Activated naive CD8-positive, alpha-beta T cell treated with anti-CD3 and anti-CD28 coated beads, Interleukin-2, amount 50 U/mL, for 24 hours (primary cell): ENCODE data around the gene AQP5.

Experiments used
- ATAC-seq: fragments of 150-1000 bp; cut with Tn5 transposase; one replicate; pipeline ENCODE4 v1.10.0; 2021
- DNase-seq: peaks from one replicate; pipeline ENCODE4 v3.0.0; 2021
- H3K27ac Mint-ChIP-seq: one replicate; pipeline ENCODE4 v1.8.0; 2021; ENCODE audit warnings: mild to moderate bottlenecking, mixed read lengths
- H3K27me3 Mint-ChIP-seq: one replicate; pipeline ENCODE4 v1.8.0; 2021; ENCODE audit warnings: mixed read lengths
- H3K36me3 Mint-ChIP-seq: one replicate; pipeline ENCODE4 v1.8.0; 2021; ENCODE audit warnings: low read depth, mixed read lengths
- H3K4me1 Mint-ChIP-seq: one replicate; pipeline ENCODE4 v1.8.0; 2021; ENCODE audit warnings: mixed read lengths
- H3K4me3 Mint-ChIP-seq: one replicate; pipeline ENCODE4 v1.8.0; 2021; ENCODE audit warnings: mild to moderate bottlenecking, moderate library complexity, mixed read lengths
- H3K9me3 Mint-ChIP-seq: one replicate; pipeline ENCODE4 v1.8.0; 2021; ENCODE audit warnings: mixed read lengths

Gene AQP5

DNA sequence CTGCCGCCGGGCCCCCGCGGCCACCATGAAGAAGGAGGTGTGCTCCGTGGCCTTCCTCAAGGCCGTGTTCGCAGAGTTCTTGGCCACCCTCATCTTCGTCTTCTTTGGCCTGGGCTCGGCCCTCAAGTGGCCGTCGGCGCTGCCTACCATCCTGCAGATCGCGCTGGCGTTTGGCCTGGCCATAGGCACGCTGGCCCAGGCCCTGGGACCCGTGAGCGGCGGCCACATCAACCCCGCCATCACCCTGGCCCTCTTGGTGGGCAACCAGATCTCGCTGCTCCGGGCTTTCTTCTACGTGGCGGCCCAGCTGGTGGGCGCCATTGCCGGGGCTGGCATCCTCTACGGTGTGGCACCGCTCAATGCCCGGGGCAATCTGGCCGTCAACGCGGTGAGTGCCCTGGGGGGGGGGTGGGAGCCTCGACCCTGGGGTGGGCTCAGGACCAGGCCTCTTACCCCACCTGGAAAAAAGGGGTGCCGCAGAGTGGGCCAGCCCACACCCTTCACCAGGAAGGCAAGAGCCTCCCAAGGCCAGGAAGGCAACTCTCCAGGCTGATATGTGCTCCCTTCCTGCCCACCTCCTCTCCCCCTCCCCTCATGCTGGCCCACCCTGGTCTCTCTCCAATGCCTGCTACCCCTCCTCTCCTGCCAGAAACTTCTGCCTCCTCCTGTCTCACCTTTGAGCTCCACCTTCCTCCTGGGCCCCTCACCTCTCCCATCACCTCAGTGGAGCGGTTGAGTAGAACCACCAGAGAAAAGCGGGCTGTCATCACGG is 507 bp downstream of the AQP5 start:
- no peaks in the 10 kb centered on the region for H3K9me3 Mint-ChIP-seq
- H3K27ac Mint-ChIP-seq: no peak overlapping the region
- ATAC-seq (no peak), DNase-seq (no peak)
- H3K27me3 Mint-ChIP-seq: peaks cover 72% of the 10 kb centered on the region
- peaks cover 8% of the 10 kb centered on the region for H3K4me1 Mint-ChIP-seq
- no peak overlapping the region for H3K4me3 Mint-ChIP-seq
- no peaks in the 10 kb centered on the region for H3K36me3 Mint-ChIP-seq

DNA sequence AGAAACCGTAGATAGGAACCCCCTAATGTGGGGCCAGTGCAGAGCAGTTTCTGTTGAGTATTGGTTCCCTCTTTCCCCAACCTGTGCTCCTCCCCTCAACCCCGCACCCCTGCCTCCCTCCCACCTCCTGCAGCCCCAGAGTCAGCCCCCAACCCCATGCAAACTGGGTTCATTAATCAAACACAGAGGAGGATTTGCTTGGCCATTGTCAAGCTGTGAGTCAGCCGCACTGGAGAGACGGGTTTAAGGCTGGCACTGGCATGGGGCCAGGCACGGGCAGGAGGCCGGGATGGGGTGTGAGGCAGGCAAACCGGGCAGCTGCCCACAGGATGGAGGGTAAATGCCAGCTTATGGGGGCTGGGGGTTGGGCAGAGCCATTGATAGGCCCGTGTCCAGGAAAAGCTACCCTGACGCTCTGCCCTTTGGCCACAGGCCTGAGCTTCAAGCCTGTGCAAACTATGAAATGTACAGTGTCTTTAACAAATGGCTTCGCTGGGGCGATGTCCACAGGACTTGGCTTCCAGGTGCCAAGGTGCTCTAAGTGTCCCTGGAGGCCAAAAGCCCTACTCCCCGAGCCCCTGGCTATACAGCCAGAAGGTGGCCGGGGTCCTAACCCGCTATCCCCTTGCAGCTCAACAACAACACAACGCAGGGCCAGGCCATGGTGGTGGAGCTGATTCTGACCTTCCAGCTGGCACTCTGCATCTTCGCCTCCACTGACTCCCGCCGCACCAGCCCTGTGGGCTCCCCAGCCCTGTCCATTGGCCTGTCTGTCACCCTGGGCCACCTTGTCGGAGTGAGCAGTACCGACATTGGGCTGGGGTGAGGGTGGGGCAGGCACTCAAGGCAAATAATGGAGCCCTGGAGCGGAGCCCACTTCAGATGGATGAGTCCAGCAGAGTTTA is 1.4 kb downstream of the AQP5 start:
- DNase-seq: no peak
- Mint-ChIP-seq H3K4me3 (no peak overlapping the region), H3K27me3 (peaks cover 65% of the 10 kb centered on the region), H3K9me3 (no peaks in the 10 kb centered on the region), H3K36me3 (no peaks in the 10 kb centered on the region), H3K4me1 (peaks cover 9% of the 10 kb centered on the region), H3K27ac (no peak overlapping the region)
- ATAC-seq: no peak

DNA sequence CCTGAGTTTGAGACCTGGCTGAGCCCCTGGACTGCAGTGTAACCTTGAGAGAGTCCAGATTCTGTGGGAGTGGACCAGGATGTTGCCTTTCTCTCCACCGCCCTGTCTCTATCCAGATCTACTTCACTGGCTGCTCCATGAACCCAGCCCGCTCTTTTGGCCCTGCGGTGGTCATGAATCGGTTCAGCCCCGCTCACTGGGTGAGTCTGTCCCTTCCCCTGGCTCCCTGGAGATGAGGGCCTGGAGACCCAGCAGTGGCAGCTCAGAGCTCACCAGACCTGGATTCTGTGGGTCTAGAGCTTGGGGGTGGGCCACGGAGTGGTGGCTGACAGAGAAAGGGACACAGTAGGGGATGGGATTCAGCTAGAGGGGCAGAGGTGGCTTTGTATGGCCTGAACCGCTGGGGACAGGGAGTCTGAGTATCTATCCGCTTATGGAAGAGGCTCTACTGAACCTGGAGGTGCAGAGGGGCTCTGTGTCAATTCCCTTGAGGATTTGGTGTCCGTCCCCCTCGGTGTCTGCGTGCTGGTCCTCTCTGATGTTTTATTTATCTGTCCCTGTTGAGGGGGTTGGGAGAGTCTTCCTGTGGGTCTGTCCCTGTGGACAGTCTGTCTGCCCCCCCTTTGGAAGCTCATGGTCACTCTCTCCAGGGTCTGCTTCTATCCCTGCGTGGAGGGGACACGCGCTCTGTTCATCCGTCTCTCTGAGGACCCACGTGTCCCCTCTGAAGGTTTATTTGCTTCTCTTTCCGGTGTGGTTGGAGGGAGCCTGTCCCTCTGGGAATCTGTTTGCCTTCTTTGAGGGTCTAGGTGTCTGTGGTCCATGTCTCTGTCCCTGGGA is 2.5 kb downstream of the AQP5 start:
- H3K36me3 Mint-ChIP-seq: no peaks in the 10 kb centered on the region
- H3K4me1 Mint-ChIP-seq: peaks cover 9% of the 10 kb centered on the region
- H3K27me3 Mint-ChIP-seq: peaks cover 66% of the 10 kb centered on the region
- no peaks in the 10 kb centered on the region for H3K9me3 Mint-ChIP-seq
- H3K4me3 Mint-ChIP-seq: no peak overlapping the region
- ATAC-seq (no peak), DNase-seq (no peak)
- H3K27ac Mint-ChIP-seq: no peak overlapping the region

DNA sequence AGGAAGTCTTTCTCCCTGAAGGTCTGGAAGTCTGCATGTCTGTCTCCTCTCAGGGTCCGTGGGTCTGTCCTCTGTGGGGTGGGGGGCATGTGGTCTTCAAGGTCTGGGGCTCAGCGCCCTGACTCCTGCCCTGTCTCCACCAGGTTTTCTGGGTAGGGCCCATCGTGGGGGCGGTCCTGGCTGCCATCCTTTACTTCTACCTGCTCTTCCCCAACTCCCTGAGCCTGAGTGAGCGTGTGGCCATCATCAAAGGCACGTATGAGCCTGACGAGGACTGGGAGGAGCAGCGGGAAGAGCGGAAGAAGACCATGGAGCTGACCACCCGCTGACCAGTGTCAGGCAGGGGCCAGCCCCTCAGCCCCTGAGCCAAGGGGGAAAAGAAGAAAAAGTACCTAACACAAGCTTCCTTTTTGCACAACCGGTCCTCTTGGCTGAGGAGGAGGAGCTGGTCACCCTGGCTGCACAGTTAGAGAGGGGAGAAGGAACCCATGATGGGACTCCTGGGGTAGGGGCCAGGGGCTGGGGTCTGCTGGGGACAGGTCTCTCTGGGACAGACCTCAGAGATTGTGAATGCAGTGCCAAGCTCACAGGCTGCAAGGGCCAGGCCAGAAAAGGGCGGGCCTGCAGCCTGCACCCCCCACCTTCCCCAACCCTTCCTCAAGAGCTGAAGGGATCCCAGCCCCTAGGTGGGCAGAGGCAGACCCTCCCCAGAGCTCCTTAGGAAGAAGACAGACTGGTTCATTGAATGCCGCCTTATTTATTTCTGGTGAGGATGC is 3.4 kb downstream of the AQP5 start:
- Mint-ChIP-seq H3K36me3 (no peaks in the 10 kb centered on the region), H3K27me3 (peaks cover 59% of the 10 kb centered on the region)

DNA sequence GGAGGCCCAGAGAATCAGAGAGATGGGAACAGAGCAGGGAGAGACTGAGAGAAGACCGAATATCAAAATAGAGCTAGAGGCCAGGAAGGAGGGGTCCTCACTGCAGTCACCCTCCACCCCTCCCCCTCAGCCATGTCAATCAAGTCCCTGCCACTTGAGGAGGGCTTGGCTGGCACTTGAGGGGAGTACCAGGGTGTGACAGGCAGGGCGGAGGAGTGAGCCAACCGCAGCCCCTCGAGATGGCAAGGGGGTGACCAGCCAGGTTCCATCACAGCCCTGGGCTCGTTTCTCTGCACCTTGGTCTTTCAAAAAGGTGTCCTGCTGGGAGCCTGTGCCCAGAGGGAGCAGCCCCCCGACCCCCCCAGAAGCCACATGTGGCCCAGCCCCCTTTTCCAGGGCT is 4.2 kb downstream of the AQP5 start:
- no peaks in the 10 kb centered on the region for H3K9me3 Mint-ChIP-seq
- DNase-seq (no peak), ATAC-seq (no peak)
- H3K4me1 Mint-ChIP-seq: peaks cover 4% of the 10 kb centered on the region
- no peak overlapping the region for H3K27ac Mint-ChIP-seq
- no peaks in the 10 kb centered on the region for H3K36me3 Mint-ChIP-seq
- H3K4me3 Mint-ChIP-seq: no peak overlapping the region
- peaks cover 51% of the 10 kb centered on the region for H3K27me3 Mint-ChIP-seq

More for the DNA sequence above, 3.4 kb downstream of the AQP5 start:
- no peak for ATAC-seq
- H3K4me3 Mint-ChIP-seq: no peak overlapping the region
- peaks cover 9% of the 10 kb centered on the region for H3K4me1 Mint-ChIP-seq
- no peak overlapping the region for H3K27ac Mint-ChIP-seq
- DNase-seq: no peak
- H3K9me3 Mint-ChIP-seq: no peaks in the 10 kb centered on the region

DNA sequence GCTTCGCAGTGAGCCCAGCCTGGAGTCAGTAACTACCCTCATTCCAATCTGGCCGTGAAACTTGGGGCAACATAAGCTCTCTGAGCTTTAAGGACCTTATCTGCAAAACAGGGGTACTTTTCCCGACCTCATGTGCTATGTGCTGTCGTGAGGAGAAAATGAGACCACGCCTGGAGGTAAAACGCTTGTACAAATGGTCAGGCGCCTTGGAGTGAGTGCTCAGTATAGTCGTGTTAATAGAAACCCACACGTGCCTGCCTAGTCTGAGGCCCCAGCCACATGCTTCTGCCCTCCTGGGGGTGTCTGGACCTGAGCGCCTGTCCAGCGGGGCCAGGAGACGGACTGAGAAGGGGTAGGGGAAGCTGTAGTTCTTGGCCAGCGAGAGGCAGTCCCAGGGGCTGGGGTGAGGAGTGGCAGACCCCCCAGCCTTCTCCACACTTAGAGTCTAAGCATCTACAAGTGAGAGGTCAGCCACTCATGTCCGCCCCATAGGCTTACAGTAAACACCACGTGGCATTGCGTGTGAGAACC is 4.9 kb downstream of the AQP5 start:
- no peak overlapping the region for H3K4me3 Mint-ChIP-seq

DNA sequence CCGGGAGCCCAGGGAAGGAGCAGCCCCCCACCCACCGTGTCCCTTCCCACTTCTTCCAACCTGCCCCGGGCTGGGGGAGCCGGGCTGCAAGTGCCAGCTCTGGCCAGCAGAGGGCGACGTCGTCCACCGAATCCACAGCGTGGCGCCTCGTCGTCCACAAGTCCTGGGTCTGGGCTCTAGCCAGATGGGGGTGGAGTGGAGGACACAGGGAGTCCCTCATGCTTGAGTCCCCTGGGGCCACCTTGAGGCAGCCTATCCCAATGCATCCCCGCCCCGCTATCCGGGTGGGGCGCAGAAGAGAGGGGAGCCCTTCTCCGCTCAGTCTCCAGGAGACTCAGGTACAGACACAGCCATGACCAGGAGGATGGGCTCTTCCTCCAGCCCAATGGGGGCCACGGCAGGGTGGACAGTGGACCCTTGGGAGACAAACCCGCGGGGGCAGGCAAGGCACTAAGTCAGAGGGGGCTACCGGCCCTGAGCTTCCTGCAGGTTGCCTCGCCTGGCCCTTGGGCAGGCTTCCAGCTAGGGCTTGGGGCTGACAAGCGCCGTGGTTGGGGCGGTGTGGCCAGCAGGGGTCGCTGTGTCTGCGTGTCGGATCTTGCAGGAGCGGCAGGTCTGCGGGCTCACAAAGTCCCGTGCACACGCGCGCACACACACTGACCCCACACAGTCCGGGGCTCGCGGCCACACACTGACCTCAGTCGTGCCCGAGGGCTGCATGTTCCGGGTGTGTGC is 5.5 kb downstream of the AQP5 start:
- H3K27ac Mint-ChIP-seq: no peak overlapping the region
- H3K4me1 Mint-ChIP-seq: peaks cover 4% of the 10 kb centered on the region
- no peaks in the 10 kb centered on the region for H3K36me3 Mint-ChIP-seq
- peak; percentile 79 for ATAC-seq
- peak; percentile 96 for DNase-seq
- no peaks in the 10 kb centered on the region for H3K9me3 Mint-ChIP-seq
- H3K4me3 Mint-ChIP-seq: peak overlapping the region; percentile 59
- peaks cover 46% of the 10 kb centered on the region for H3K27me3 Mint-ChIP-seq

More for the DNA sequence above, 4.9 kb downstream of the AQP5 start:
- Mint-ChIP-seq H3K27ac (no peak overlapping the region), H3K36me3 (no peaks in the 10 kb centered on the region), H3K9me3 (no peaks in the 10 kb centered on the region), H3K4me1 (peaks cover 4% of the 10 kb centered on the region), H3K27me3 (peaks cover 49% of the 10 kb centered on the region)
- ATAC-seq (no peak), DNase-seq (no peak)

DNA sequence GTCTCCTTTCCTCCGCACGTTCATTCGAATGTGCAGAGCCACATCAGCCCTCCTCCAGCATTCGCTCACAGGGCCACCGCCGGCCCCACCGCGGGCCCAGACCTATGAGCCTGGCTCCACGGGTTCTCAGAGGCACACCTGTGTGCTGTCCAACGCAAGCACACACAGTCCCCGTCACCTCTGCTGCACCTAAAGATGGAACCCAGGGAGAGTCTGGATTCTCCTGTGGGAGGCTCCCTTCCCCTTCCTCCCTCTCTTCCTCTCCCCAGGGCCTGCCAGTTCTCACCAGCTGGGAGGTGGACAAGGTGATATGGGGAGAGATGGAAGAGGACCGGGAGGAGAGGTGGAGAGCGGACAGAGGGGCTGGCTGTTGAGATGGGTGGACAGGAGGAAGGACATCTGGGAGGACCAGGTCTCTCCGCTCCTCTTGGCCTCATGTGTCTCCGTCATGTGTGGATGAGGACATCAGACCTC is 6.1 kb downstream of the AQP5 start:
- H3K9me3 Mint-ChIP-seq: no peaks in the 10 kb centered on the region
- ATAC-seq (no peak), DNase-seq (no peak)
- no peak overlapping the region for H3K4me3 Mint-ChIP-seq
- no peak overlapping the region for H3K27ac Mint-ChIP-seq
- peaks cover 4% of the 10 kb centered on the region for H3K4me1 Mint-ChIP-seq
- H3K27me3 Mint-ChIP-seq: peaks cover 41% of the 10 kb centered on the region
- H3K36me3 Mint-ChIP-seq: no peaks in the 10 kb centered on the region

DNA sequence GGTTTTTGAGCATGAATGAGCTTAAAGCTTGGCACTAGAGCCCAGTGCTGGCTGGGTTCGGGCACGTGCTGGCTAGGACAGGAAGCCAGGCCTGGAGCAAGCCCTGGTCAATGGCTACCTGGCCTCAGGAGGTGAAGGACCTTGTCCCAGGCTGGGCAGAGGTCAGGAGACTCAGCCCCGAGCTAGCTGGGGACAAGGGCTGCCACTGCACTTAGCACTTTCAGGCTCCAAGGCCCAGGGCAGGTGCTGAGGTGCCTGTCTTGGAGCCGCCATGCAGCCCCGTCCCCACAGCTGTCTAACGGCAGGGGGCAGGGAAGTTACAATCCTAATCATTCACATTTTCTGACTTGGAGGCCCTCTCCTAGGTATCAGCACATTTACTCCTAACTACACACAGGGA is 6.8 kb downstream of the AQP5 start:
- Mint-ChIP-seq H3K36me3 (no peaks in the 10 kb centered on the region), H3K4me3 (no peak overlapping the region), H3K27ac (no peak overlapping the region), H3K27me3 (peaks cover 37% of the 10 kb centered on the region), H3K4me1 (peaks cover 4% of the 10 kb centered on the region), H3K9me3 (no peaks in the 10 kb centered on the region)
- DNase-seq (no peak), ATAC-seq (no peak)

DNA sequence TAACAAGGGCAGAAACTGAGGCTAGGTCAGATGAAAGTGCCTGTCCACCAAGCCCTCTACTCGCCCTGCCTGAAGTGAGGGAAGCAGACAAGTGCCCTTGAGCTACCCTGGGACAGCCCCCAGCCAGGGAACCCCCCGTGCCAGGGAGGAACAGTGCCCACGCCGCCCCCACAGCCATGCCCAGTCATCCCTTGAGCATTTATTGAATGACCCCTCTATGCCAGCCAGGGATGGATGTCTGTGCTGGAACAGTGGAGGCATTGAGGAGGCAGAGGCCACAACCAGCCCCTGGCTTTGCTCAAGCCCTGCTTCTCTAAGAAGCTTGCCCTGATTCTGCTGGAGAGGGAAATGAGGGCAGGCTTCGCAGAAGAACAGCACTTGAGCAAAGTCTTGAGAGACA is 7.4 kb downstream of the AQP5 start:
- peaks cover 4% of the 10 kb centered on the region for H3K4me1 Mint-ChIP-seq
- no peaks in the 10 kb centered on the region for H3K36me3 Mint-ChIP-seq
- H3K4me3 Mint-ChIP-seq: no peak overlapping the region
- H3K9me3 Mint-ChIP-seq: no peaks in the 10 kb centered on the region
- peaks cover 33% of the 10 kb centered on the region for H3K27me3 Mint-ChIP-seq
- DNase-seq (no peak), ATAC-seq (no peak)
- no peak overlapping the region for H3K27ac Mint-ChIP-seq

DNA sequence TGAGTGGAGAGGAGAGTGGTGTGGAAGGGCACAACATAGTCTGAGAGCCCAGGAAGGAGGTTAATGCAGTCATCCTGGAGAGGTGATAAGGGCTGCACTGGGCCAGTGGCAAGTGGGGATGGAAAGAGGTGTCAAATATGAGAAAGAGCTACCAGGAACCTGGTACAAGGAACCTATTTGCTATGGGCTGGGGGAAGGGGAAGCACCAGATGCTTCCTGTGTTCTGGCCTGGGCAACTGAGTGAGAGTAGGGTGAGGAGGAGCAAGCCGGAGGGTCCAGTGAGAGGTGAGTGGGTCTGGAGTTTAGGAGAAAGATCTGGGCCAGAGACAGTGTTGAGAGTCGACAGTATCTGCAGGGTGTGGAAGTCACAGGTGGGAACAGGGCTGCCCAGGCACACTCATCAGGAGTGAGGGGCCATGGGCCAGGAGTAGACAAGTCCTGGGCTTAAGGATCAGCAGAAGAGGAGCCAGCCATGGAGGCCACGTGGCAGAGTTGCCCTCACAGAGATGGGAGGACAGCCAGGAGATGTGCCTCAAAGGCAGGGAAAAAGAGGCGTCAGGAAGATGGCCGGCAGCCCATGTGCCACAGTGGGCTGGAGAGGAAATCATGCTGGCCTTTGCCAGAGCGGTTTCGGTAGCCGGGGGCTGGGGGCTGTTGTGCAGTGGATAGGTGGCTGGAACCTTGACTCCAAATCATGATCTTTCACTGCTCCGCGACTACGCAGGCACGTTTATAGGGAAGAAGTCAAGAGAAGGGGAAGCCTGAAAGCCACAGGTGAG is 8.2 kb downstream of the AQP5 start:
- DNase-seq (no peak), ATAC-seq (no peak)
- Mint-ChIP-seq H3K9me3 (no peaks in the 10 kb centered on the region), H3K27me3 (peaks cover 24% of the 10 kb centered on the region), H3K36me3 (no peaks in the 10 kb centered on the region), H3K27ac (no peak overlapping the region), H3K4me3 (no peak overlapping the region), H3K4me1 (peaks cover 4% of the 10 kb centered on the region)

DNA sequence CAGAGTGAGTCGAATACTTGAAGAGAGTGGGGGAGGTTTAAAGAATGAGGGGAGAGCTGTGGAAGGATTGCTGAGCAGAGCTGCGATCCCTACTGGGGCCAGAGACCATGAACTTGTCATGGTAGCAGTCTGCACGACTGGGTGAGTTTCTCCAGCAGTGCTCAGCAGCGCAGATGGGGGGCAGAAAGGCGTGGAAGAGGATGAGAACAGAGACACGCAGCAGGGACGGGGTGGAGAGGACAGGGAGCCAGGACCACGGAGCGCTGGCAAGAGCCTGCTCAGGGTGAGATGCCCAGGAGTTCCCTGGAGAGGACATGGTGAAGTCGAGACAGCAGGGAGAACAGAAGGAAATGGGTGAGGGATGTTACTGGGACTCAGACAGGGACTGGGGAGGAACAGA is 9.0 kb downstream of the AQP5 start:
- ATAC-seq: no peak
- H3K9me3 Mint-ChIP-seq: no peaks in the 10 kb centered on the region
- H3K4me3 Mint-ChIP-seq: no peak overlapping the region
- peaks cover 4% of the 10 kb centered on the region for H3K4me1 Mint-ChIP-seq
- DNase-seq: no peak
- no peak overlapping the region for H3K27ac Mint-ChIP-seq
- no peaks in the 10 kb centered on the region for H3K36me3 Mint-ChIP-seq
- peaks cover 19% of the 10 kb centered on the region for H3K27me3 Mint-ChIP-seq
